GM21423 (cell line): ENCODE data around the gene C11orf71.

Experiments used
- ATAC-seq: cut with Tn5 transposase; IDR thresholded peaks from one replicate; pipeline ENCODE4 v1.9.1; 2021; ENCODE audit warnings: mild to moderate bottlenecking, moderate library complexity; ENCODE audit not compliant: unreplicated experiment

Gene C11orf71

GRCh38 chr11:114362326-114362725, 38.0 kb downstream of the C11orf71 start:
- no peak for ATAC-seq

- ATAC-seq = no peak
Measured at GRCh38 chr11:114359342-114359741, 41.0 kb downstream of the C11orf71 start.

GRCh38 chr11:114358716-114359115, 41.6 kb downstream of the C11orf71 start:
- no peak for ATAC-seq

GRCh38 chr11:114354076-114354475, 46.2 kb downstream of the C11orf71 start:
- ATAC-seq = no peak

- ATAC-seq = no peak
Measured at GRCh38 chr11:114353443-114353842, 46.9 kb downstream of the C11orf71 start.

- no peak for ATAC-seq
Measured at GRCh38 chr11:114350022-114350421, 50.3 kb downstream of the C11orf71 start.
